ENCODE measurements around the gene GGT7.
"Not testable (repeated sequence)": the region's sequence is repeated elsewhere in the genome, so short reads cannot be mapped to it uniquely, and the experiment has no call there.

Gene GGT7

GRCh38 chr20:34907616-34908469, 35.2 kb upstream of the GGT7 start:
- Histone ChIP-seq H3K9ac (ENCODE audit: low read length) (no peak overlapping the region), H3K4me3 (ENCODE audit: insufficient read depth, low read length, poor library complexity, severe bottlenecking) (no peak overlapping the region), H3K9me3 (ENCODE audit: insufficient read depth, low read length) (no peaks in the 10 kb centered on the region), H3K4me2 (ENCODE audit: low read depth, low read length, poor library complexity, severe bottlenecking) (no peak overlapping the region), H2AFZ (ENCODE audit: low read depth, low read length, severe bottlenecking) (no peak overlapping the region), H3K9me2 (replicated peaks; ENCODE audit: insufficient read depth, low read length) (no peaks in the 10 kb centered on the region), H3K79me2 (ENCODE audit: insufficient read depth, low read length) (no peaks in the 10 kb centered on the region), H3F3A (ENCODE audit: insufficient read depth) (no peaks in the 10 kb centered on the region), H3K36me3 (ENCODE audit: low read length) (no peaks in the 10 kb centered on the region), H3K27ac (ENCODE audit: low read depth, low read length) (no peak overlapping the region), H3K27me3 (ENCODE audit: low read length) (no peaks in the 10 kb centered on the region), H4K20me1 (ENCODE audit: low read depth, low read length) (no peaks in the 10 kb centered on the region)
- TF ChIP-seq CTCF (IDR thresholded peaks at IDR 0.05; ENCODE audit: insufficient read depth, low read length, poor library complexity, severe bottlenecking) (no peak), EZH2phosphoT487 (conservative IDR thresholded peaks at IDR 0.05; ENCODE audit: low read length) (no peak)

GRCh38 chr20:34904202-34904621, 31.6 kb upstream of the GGT7 start:
- no peak for TF ChIP-seq CTCF (IDR thresholded peaks at IDR 0.05; ENCODE audit: insufficient read depth, low read length, poor library complexity, severe bottlenecking)
- TF ChIP-seq EZH2phosphoT487 (conservative IDR thresholded peaks at IDR 0.05; ENCODE audit: low read length), result no peak
- no peaks in the 10 kb centered on the region for H3F3A ChIP-seq (ENCODE audit: insufficient read depth)
- H3K9me3 ChIP-seq (ENCODE audit: insufficient read depth, low read length), result no peaks in the 10 kb centered on the region
- H3K4me2 ChIP-seq (ENCODE audit: low read depth, low read length, poor library complexity, severe bottlenecking), result no peak overlapping the region
- H3K36me3 ChIP-seq (ENCODE audit: low read length), result no peaks in the 10 kb centered on the region
- H3K27ac ChIP-seq (ENCODE audit: low read depth, low read length), result no peak overlapping the region
- no peaks in the 10 kb centered on the region for H3K79me2 ChIP-seq (ENCODE audit: insufficient read depth, low read length)
- H3K9me2 ChIP-seq (replicated peaks; ENCODE audit: insufficient read depth, low read length), result no peaks in the 10 kb centered on the region
- H2AFZ ChIP-seq (ENCODE audit: low read depth, low read length, severe bottlenecking), result no peak overlapping the region
- H3K27me3 ChIP-seq (ENCODE audit: low read length), result no peaks in the 10 kb centered on the region
- H4K20me1 ChIP-seq (ENCODE audit: low read depth, low read length), result no peaks in the 10 kb centered on the region
- H3K4me3 ChIP-seq (ENCODE audit: insufficient read depth, low read length, poor library complexity, severe bottlenecking), result no peak overlapping the region
- H3K9ac ChIP-seq (ENCODE audit: low read length), result no peak overlapping the region

- not testable (repeated sequence) for H2AFZ ChIP-seq (ENCODE audit: low read depth, low read length, severe bottlenecking); H3K79me2 ChIP-seq (ENCODE audit: insufficient read depth, low read length); H3K4me3 ChIP-seq (ENCODE audit: insufficient read depth, low read length, poor library complexity, severe bottlenecking); H3K9me2 ChIP-seq (replicated peaks; ENCODE audit: insufficient read depth, low read length); H3K27me3 ChIP-seq (ENCODE audit: low read length); H3K27ac ChIP-seq (ENCODE audit: low read depth, low read length); H3K36me3 ChIP-seq (ENCODE audit: low read length); H3K9me3 ChIP-seq (ENCODE audit: insufficient read depth, low read length); H3K4me2 ChIP-seq (ENCODE audit: low read depth, low read length, poor library complexity, severe bottlenecking); H4K20me1 ChIP-seq (ENCODE audit: low read depth, low read length); H3F3A ChIP-seq (ENCODE audit: insufficient read depth); H3K9ac ChIP-seq (ENCODE audit: low read length)
These were observed 26.1 kb upstream of the GGT7 start for GRCh38 chr20:34898731-34899130.

GRCh38 chr20:34898129-34898528, 25.5 kb upstream of the GGT7 start:
- H3K9me2 ChIP-seq (replicated peaks; ENCODE audit: insufficient read depth, low read length), result not testable (repeated sequence)

More at GRCh38 chr20:34898129-34898528, 25.5 kb upstream of the GGT7 start:
- H3F3A ChIP-seq (ENCODE audit: insufficient read depth); H2AFZ ChIP-seq (ENCODE audit: low read depth, low read length, severe bottlenecking); H4K20me1 ChIP-seq (ENCODE audit: low read depth, low read length); H3K79me2 ChIP-seq (ENCODE audit: insufficient read depth, low read length); H3K9ac ChIP-seq (ENCODE audit: low read length); H3K9me3 ChIP-seq (ENCODE audit: insufficient read depth, low read length); H3K27me3 ChIP-seq (ENCODE audit: low read length); H3K4me2 ChIP-seq (ENCODE audit: low read depth, low read length, poor library complexity, severe bottlenecking); H3K27ac ChIP-seq (ENCODE audit: low read depth, low read length); H3K36me3 ChIP-seq (ENCODE audit: low read length); H3K4me3 ChIP-seq (ENCODE audit: insufficient read depth, low read length, poor library complexity, severe bottlenecking): not testable (repeated sequence)
